ENCODE data around the gene SLC25A19. TPM values are rescaled to one million over a fixed set of nuclear protein-coding genes. Genes with fewer than 3 reads are reported as not detected.

SLC25A19 gene
- total RNA-seq, 1 donor from 2014 or later = 41.5 TPM

DNA sequence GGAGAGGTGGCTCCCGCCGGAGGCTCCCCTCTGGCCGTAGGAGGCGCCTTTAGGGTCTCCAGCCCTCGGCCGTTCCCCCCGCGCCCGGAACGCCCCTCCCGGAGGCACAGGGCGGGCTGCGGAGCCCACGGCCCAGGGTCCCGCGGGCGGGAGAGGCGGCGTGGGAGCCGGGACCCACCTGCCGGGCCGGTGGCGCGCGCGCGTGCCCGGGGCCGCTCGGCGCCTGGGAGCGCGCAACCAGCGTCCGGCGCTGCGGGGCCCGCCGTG lies 18.3 kb downstream of the SLC25A19 start, which contains the start of gene MIF4GD:
TSS of gene MIF4GD (minus strand) at position 266 of the 267 bp plus-strand sequence. CDS start 1,036 bp downstream, outside the sequence.
- H3K9me3 ChIP-seq = no peaks in the 10 kb centered on the region
- no peaks in the 10 kb centered on the region for H3K27me3 ChIP-seq (ENCODE audit: low read depth)
- DNase-seq (no peak), ATAC-seq (no peak)
- TF ChIP-seq, protein P1, sequence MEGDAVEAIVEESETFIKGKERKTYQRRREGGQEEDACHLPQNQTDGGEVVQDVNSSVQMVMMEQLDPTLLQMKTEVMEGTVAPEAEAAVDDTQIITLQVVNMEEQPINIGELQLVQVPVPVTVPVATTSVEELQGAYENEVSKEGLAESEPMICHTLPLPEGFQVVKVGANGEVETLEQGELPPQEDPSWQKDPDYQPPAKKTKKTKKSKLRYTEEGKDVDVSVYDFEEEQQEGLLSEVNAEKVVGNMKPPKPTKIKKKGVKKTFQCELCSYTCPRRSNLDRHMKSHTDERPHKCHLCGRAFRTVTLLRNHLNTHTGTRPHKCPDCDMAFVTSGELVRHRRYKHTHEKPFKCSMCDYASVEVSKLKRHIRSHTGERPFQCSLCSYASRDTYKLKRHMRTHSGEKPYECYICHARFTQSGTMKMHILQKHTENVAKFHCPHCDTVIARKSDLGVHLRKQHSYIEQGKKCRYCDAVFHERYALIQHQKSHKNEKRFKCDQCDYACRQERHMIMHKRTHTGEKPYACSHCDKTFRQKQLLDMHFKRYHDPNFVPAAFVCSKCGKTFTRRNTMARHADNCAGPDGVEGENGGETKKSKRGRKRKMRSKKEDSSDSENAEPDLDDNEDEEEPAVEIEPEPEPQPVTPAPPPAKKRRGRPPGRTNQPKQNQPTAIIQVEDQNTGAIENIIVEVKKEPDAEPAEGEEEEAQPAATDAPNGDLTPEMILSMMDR (IDR thresholded peaks at IDR 0.05) = no peak
- H3K4me3 ChIP-seq = peak within 1 kb of the TSS; percentile 93
- H3K4me1 ChIP-seq = peaks cover 23% of the 10 kb centered on the region
- peak within 1 kb of the TSS; percentile 99 for H3K27ac ChIP-seq
- intact Hi-C loops (cut with DNase I) = no loop called here
- peaks cover 39% of the 10 kb centered on the region for H3K36me3 ChIP-seq

DNA sequence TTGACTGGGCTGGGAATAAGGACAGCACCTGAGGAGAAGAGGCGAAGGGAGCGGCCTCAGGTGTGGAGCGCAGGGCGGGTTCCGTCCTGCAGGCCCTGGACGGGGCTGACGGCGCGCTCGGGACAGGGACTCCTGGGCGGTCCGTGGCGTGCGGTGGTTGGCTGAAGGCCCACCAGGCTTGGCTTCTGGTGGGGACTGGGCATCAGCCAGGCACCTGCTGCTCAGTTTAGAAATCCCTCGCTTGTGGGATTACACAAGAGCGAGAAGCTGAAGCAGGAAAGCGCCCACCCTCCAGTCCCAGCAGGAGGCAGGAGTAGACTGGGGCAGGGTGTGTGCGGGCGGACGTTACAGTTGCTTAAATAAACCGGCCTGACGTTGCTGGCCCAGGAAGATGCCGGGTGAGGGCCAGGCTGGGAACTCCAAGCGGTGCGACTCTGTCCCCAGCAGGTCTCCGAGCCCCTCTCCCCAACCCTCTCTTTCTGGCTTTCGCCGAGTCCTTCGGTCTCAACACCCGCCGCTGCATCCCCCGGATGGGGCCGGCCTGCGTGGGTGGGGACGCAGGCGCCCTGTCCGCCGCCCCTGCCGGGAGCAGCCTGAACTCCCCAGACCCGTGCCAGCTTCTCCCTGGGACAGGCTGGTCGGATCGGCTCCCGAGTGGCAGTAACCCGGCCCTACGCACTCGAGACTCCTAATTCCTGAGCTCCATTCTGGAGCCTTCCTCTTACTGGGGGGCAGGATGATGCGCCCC lies 18.8 kb downstream of the SLC25A19 start:
- Histone ChIP-seq H3K27me3 (ENCODE audit: low read depth) (no peaks in the 10 kb centered on the region), H3K36me3 (peaks cover 44% of the 10 kb centered on the region), H3K4me3 (peak overlapping the region; percentile 93), H3K9me3 (no peaks in the 10 kb centered on the region), H3K27ac (peak overlapping the region; percentile 99), H3K4me1 (peaks cover 23% of the 10 kb centered on the region)
- intact Hi-C loops (cut with DNase I) = no loop called here
- DNase-seq (peak; percentile 83), ATAC-seq (peak; percentile 72 to 76)
- TF ChIP-seq, protein P1 (IDR thresholded peaks at IDR 0.05) = peak; percentile 35

DNA sequence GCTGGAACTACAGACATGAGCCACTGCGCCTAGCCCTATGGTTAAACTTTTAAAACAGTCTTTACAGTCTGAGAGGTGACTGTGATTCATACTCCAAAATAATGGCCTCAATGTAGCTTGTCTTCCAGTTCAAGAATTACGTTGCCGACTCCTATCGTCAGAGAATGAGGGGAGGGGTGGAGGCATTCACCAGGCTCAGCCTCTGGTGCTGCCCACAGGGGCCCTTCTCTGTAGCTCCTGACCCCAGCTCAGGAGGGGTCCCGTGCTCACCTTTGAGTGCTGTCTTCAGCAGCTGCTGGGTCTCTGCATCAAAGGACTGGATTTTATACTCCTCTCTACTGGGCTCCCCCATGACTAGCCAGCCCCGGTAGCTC lies 19.4 kb downstream of the SLC25A19 start:
- H3K4me1 ChIP-seq = peaks cover 23% of the 10 kb centered on the region
- intact Hi-C loops (cut with DNase I) = no loop called here

DNA sequence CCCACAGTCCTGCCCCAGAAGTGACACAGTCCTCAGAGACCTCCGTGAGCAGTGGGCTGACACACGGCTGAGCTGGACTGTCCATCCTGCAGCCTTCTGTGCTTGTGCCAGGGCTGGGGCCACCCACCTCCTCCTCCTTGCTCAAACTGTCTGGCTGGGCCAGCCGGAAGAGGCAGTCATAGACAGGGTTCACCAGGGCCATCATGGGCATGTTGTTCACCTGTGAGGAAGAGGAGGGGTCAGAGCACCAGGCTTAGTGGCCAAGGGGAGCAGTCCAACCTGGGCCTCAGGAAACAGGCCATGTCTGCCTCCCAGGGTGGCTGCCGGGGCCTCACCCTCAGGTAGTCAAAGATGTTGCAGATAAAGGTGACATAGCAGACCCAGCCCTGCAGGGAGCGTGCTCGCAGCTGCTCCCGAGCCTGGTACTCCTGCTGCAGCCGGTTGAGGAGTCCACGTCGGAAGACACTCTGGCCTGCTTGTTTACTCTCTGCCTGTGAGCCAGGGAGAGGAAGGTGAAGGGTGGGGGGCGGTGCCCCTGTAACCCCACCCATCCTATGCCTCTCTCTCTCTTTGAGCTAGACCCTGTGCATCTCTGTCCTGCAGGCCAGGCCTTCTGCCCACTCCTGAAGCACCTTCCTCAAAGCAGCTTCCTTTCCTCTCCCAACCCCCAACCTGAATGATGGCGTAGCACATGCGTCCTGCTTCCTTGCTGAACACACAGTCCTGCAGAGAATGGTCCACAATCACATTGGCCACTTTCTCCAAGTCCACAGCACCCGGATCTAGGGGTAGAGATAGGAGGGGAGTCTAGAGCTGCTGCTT lies 21.6 kb downstream of the SLC25A19 start:
- Histone ChIP-seq H3K36me3 (peaks cover 49% of the 10 kb centered on the region), H3K27me3 (ENCODE audit: low read depth) (no peaks in the 10 kb centered on the region), H3K4me3 (no peak overlapping the region), H3K27ac (no peak overlapping the region), H3K9me3 (no peaks in the 10 kb centered on the region), H3K4me1 (peaks cover 23% of the 10 kb centered on the region)
- TF ChIP-seq, protein P1 (IDR thresholded peaks at IDR 0.05) = no peak
- no peak for DNase-seq
- ATAC-seq = no peak
- intact Hi-C loops (cut with DNase I) = no loop called here

More for the DNA sequence above, 19.4 kb downstream of the SLC25A19 start:
- DNase-seq = no peak
- Histone ChIP-seq H3K27me3 (ENCODE audit: low read depth) (no peaks in the 10 kb centered on the region), H3K4me3 (peak overlapping the region; percentile 93), H3K9me3 (no peaks in the 10 kb centered on the region), H3K36me3 (peaks cover 50% of the 10 kb centered on the region), H3K27ac (peak overlapping the region; percentile 99)
- TF ChIP-seq, protein P1 (IDR thresholded peaks at IDR 0.05) = no peak
- ATAC-seq = no peak

DNA sequence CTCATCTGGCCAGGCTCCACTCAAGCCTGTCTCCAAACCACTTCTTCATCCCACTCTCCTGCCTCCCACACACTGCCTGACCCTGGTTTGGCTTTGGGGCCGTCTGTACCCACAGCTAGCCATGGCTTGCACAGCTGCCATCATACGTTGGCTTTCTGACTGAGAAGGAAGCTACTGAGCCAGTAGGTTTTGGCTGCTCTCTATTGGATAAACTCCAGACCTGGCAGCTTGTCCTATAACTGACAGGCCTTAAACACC lies 22.2 kb downstream of the SLC25A19 start:
- Histone ChIP-seq H3K27me3 (ENCODE audit: low read depth) (no peaks in the 10 kb centered on the region), H3K4me3 (no peak overlapping the region), H3K36me3 (peaks cover 47% of the 10 kb centered on the region), H3K27ac (no peak overlapping the region), H3K4me1 (peaks cover 23% of the 10 kb centered on the region), H3K9me3 (no peaks in the 10 kb centered on the region)
- peak; percentile 70 for DNase-seq
- TF ChIP-seq, protein P1 (IDR thresholded peaks at IDR 0.05) = no peak
- intact Hi-C loops (cut with DNase I) = no loop called here
- ATAC-seq = no peak

All from lower lobe of right lung (tissue), 2 donors.